Measurements from ENCODE around the gene PPP1R18.

- TF ChIP-seq FOXM1 (IDR thresholded peaks at IDR 0.05; ENCODE audit: borderline replicate concordance): no peak
- TF ChIP-seq BHLHE40 (IDR thresholded peaks at IDR 0.05; ENCODE audit: borderline replicate concordance): no peak
- no peak for TF ChIP-seq ARNT (IDR thresholded peaks at IDR 0.05)
- TF ChIP-seq ELF4 (IDR thresholded peaks at IDR 0.05): no peak
- TF ChIP-seq FOXK2 (IDR thresholded peaks at IDR 0.05): no peak
- TF ChIP-seq FOXA1 (IDR thresholded peaks at IDR 0.05): no peak
- TF ChIP-seq TARDBP (IDR thresholded peaks at IDR 0.05): no peak
- no peak for TF ChIP-seq ZNF384 (IDR thresholded peaks at IDR 0.05)
Measured at GRCh38 chr6:30676660-30677285, 9.7 kb downstream of the PPP1R18 start.

Data from HEK293T (cell line).